ENCODE measurements around the gene KCTD15.
A peak's percentile ranks its signal among the peaks of the same experiment; 100 is the strongest.

KCTD15 gene, protein sequence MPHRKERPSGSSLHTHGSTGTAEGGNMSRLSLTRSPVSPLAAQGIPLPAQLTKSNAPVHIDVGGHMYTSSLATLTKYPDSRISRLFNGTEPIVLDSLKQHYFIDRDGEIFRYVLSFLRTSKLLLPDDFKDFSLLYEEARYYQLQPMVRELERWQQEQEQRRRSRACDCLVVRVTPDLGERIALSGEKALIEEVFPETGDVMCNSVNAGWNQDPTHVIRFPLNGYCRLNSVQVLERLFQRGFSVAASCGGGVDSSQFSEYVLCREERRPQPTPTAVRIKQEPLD

DNA sequence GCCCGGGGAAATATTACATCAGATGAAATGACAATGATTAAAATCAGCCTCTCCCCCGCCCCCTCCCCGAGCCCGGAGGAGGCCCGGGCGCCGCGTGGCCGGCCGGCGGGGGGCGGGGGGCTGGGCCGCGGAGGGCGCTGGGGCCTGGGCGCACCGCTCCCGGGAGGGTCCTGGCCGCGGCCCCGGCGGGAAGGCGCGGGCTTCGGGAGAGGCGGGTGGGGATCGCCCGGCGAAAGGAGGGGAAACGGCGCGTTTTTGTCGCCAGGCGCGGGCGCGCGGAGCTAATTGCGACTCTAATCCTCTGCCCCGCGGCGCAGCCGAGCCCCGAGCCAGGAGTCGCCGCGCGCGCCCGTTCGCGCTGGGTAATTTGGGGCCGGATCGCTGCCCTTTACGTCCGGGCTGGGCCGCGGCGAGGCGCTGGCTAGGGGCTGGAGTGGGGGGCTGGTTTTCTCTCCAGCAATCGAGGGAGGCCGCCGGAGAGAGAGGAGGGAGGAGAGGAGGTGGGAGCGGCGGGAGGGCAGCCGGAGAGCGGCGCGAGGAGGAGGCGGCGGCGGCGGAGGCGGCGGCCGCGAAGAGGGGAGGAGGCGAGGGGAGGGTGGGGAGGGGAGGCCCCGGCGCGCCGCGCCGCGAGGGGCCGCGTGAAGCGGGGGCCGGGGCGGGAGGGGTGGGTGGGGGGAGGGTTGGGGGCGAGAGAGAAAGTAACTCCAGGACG lies at the start of gene KCTD15:
Gene KCTD15 (plus strand): TSS at position 707 of the 712 bp plus-strand sequence. CDS start 3,585 bp downstream, outside the sequence.
- DNase-seq = peak; percentile 73

DNA sequence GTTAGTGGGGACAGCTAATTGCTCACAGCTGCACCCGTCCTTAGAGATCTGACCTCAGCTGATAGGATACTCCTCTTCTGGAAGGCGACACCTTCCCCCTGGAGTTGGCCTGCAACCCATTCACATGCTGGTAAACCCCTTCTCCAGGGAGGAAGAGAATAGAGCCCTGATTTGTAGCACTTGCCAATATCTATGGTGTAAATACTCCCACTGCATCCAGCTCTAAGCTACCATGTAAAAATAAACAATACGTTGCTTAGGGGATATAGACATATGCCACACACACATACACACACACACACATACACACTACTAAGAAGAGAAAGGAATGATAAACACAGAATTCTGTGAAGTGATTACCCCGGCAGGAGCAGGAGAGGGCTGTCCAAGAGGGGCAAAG lies 49.4 kb upstream of the KCTD15 start:
- DNase-seq = no peak

DNA sequence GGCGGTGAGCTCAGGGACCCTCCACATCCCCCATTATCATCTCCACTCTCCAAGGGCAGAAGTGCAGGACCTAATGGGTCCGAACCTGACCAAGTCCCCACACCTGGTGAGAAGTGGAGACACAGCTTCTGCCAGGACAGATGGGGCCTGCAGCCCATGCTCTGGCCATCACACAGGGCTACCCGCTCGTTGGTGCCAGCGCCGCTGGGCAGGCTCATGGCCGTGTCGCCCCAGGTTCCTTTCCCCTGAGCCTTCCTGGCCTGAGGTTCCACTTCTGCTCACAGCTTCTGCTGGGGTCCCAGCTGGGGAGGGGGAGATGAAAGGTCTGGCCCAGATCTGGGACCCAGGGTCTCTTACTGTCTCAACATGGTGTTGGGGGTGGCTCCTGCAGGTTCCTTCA lies 48.4 kb upstream of the KCTD15 start:
- DNase-seq = no peak

DNA sequence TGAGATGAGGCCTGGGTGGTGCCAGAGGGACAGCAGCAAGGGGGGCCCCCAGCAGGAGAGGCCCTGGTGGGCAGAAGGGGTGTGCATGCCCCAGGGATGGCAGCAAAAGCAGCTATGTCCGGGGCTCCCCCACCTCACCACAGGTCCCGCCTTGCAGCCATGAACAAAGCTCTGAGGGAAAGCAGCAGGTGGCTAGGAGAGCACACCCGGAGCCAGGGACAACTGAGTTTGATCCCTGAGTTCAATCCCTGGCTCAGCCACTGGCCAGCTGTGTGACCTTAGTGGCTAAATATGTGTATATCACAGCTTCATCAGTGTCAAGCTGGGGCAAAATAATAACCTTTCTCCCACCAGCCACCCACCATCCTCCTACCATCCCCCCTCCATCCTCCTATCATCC lies 47.7 kb upstream of the KCTD15 start:
- no peak for DNase-seq

DNA sequence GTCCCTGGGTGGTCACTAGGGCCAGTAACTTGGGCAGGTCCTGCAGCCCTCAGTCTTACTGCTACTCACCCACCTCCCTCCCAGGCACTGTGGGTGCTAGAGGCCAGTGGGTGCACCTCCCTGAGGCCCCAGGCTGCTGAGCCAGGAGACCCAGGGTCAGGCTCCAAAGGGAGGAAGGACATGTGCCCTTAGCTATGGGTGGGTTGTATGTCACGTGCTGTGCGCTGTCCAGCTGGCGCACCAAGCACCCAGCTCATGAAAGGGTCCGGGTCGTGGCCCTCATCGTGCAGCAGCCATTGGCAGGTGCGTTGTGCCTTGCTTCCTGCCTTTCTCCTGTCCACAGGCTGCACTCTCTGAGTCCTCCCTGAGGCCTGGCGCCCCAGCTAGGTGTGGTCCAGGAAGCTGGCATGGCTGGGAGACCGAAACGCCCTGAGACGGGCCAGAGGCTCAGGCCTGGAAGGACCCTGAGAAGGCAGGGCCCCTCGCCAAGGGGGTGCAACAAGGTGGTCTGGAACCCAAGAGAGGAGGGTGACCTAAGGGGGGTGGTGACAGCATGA lies 47.0 kb upstream of the KCTD15 start:
- DNase-seq = no peak

DNA sequence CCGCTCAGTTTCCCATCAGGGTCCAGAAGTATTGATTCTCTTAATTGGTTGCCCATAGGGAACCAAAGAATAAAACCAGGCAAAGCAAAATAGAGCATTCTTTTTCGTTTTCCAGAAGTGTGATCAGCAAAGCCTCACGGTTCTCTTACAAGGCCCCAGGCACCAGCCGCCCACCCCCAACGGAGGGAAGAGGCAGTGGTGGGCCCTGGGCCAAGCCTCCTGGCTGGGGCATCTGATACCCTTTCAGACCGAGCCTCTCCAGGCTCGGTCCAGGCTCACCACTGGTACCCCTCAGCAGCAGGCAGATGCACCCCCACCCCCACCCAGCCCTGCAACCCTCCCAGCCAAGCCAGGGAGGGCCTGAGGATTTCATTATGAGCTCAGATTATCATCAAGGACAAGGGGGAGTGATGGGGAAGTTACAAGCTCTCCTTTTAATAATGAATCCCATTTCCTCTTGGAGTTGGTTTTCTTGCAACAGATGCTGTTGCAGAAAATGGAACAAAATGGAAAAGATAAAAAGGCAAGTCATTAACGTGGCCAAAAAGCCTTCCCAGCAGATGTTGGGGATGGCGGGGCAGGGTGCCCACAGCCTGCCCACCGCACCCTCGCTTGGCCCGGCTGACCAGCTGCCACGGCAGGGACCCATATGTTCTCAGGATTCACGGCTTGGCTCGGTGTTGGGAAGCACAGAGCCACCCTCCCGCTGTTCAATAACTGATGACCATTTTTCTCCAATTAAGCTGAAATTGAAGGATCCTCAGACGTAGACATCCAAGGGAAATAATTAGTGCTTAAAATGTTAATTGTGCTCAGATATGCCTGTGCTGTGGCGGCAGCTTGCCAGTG lies 45.9 kb upstream of the KCTD15 start:
- no peak for DNase-seq

DNA sequence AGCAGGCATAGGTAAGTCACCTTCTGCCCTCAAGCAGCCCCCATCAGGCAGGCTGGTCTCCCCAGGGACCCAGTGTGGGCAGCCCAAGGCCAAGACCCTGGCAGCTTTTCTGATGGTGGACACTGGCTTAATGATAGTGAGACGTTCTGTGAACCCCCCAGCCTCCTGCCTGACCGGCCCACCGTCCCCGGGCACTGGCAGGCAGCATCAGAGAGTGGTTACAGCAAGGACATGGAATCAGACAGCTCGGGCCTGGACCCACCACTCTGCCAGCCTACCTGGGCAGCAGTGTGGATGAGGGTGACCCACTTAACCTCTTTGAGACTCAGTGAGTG lies 45.3 kb upstream of the KCTD15 start:
- DNase-seq = no peak

DNA sequence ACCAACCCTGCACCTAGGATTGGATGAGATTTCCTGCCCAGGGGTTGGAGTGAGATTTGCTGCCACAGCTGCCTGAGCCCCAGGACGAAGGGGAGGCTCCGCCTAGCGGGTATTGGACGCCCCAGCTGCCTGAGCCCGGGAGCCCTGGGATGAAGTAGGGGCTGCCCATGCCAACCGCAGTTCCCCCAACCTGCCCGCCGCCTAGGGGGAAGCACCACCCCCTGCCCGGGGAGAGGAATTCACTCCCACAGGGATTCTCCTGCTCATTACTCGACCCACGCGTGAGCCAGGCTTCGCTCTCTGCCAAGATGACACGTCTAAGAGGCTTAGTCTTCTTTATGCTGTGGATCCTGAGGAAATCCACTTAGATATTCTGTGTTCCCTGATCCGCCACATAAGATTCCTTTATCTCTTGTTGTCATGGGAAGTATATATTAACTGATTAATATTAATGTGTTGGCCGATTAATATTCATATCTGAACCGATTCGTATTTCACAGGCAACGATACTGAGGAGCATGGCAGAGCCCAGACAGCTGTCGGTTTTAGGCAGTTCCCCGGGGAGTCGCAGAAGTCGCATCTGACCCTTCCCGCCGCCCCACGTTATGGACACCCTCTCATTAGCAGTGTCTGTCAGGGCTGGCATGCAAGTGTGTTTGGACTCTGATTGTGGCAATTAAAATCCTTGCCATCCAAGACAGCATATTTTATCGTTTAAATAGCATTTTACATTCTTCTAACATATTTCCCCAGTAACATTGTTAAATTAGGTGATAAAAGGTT lies 44.5 kb upstream of the KCTD15 start:
- no peak for DNase-seq

DNA sequence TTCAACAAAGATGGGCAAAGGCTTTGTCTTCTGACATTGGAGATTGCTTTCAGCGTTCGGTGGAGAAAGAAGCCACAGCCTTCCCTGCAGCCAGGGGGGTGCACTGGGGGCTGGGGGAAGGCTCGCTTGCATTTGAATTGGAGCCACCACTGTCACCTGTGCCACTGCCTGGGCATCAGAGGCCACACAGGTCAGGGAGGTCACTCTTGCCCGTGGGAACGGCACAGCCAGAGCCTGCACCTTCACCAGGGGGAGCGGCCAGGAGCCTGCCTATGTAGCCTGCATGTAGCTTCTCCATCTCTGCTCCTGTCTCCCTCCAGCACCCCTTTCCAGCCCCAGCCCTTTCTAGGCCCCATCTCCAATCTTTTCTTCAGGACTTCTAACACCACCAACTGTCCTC lies 43.7 kb upstream of the KCTD15 start:
- no peak for DNase-seq

DNA sequence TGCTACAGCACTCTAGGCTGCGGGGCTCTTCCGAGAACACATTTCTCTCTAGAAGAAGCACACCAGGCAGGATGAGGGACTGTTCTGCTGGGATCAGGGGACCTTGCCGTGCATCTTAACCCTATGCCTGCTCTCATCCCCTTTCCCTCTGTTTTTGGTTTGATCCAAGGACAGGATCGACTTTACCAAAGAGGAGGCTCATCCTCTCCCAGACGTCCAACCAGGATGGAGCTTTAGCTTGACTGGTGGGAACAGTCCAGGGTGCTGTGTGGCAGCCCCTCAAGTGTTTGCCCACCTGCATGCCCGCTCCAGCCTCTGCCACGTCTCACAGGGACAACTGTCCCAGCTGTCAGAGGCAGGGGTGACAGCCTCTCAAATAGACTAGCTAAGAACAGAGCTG lies 42.3 kb upstream of the KCTD15 start:
- DNase-seq = no peak

DNA sequence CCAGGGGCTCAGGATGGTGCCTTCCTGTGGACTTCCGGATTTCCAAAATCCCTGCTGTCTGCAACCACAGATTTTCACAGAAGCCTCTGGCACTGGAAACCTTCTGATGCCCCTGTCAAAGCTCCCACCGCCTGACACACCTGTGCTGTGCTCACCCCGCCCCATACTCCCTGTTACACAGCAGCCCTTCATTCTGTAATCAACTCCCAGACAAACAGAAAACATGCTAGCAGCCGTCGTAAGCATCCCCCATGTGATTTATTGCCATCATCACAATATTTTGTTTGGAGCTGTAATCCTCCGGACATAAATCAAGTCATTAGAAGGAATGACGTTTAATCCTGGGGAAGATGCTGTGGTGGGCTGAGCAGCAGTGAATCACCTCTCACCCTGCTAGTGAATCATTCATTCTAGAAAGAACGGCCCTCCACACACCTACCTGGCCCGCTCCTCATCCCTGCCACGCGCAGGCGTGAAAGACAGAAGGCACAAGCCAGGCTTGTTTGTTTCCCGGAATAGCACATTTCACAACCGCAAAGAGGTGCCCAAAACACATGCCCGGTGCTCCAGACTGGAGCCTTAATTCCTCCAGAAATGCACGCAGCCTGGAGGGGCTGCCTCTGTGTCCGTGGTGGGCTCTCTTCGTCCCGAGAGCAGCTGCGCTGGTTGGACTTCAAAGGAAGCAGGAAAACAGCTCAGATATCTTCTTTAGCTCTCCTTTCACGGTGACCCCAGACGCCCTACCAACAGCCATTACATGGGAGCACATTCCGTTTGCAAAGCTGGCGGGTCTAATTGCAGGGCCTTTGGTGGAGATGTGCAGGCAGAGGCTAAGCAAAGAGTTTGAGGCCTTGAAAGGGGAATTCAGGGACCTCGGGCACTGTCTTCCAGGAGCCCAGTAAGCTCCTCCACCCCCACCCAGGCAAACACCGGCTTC lies 41.3 kb upstream of the KCTD15 start:
- DNase-seq = no peak

DNA sequence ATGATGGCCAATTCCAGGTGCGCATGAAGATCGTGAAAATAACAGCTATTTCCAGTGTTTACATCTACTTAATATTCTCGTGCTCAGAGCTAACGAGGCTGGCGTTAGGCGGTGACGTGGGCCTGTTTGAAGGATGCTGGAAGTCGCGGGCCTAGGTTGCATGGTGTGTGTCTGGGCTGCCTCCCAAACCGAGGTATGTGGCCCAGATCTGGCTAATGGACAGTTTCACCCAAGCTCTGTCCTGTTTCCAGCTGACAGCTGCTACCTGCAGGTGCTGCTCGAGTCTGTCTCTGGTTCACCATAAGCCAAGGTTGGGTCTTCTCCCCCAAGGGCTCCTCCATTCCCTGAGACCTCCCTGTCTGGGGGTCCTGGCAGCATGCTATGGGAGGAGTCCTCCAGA lies 40.5 kb upstream of the KCTD15 start:
- no peak for DNase-seq

DNA sequence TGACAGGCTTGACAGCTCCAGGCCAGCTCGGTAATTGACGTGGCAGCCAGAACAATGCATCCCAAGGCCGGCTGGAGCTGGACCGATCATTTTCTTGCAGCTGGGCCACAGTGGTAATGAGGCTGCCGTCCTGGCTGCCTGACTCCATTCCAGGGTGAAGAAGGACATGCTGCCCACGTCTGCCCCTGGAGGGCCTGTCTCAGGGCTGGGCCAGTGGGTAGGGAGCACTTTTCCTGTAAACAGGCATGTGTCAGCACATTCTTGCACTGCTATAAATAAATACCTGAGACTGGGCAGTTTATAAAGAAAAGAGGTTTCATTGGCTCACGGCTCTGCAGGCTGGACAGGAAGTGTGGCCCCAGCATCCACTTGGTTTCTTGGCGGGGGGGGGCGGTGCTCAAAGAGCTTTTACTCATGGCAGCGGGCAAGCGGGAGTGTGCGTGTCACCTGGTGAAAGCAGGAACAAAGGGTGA lies 38.1 kb upstream of the KCTD15 start:
- DNase-seq = no peak

DNA sequence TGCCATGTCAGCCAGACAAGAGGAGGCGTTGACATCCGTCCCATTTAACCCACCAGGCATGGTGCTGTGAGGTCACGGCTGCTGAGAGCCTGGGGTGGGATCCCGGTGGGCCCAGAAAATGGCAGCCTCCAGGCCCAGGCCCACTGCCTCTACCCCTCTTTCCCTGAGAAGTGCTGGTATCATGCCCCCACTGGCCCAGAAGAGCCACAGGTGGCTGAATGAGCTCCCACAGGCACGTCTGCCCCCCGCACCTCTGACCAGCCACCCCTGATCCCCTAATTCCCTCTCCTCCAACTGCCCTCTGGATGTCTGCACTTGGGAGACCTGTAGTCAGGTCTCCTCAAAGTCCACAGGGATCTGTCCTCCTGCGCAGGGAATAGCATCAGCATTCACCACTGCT lies 37.3 kb upstream of the KCTD15 start:
- no peak for DNase-seq

DNA sequence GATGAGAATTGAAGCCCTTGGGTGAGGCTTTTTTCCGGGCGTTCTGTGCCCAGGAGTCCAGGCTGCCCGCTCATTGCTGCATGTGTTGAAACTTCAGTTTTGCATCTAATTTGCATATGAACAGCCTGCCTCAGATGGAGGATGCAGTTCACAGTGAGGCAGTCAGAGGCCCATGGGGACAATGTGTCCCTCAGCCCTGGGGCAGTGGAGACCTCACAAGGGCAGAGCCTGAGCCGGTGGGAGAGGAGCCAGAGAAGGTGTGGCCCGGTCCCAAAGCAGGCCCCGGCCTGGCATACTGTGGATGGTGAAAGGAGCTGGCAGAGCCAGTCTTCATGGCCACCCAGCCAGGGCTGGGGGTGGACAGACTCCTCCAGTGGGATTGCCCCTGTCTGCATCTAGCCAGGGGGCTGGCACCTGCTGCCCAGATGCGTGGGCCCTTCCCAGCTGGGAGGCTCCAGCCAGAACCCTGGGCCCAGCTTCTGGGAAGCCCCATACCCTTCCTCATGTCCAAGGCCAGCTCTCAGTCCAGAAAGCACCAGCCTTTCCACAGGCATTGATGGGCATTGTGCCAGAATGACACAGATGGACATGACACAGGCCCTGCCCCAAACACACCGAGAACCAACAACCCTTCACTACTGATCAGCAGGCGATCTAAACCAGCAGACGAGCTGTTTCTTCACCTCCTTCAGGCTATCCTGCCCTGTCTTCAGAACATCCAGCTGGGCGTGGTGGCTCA lies 32.9 kb upstream of the KCTD15 start:
- DNase-seq = no peak

DNA sequence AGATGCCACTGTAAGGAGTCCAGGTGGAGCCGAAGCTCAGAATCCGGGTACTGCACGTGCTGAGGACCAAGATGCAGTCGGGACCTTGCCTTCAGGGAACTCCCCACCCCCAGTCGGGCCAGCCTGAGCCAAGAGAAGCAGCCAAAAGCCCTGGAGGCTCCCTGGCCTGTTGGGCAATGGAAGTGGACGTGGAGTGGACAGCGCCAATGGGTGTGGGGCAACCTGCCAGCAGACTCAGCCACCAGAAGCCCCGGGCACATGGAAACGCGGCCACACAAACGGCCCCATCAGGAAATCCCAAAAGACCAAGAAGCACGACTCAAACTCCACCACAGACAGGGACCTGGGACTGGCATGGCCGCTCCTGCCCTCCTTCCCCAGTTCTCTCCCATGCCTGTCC lies 30.0 kb upstream of the KCTD15 start:
- no peak for DNase-seq

DNA sequence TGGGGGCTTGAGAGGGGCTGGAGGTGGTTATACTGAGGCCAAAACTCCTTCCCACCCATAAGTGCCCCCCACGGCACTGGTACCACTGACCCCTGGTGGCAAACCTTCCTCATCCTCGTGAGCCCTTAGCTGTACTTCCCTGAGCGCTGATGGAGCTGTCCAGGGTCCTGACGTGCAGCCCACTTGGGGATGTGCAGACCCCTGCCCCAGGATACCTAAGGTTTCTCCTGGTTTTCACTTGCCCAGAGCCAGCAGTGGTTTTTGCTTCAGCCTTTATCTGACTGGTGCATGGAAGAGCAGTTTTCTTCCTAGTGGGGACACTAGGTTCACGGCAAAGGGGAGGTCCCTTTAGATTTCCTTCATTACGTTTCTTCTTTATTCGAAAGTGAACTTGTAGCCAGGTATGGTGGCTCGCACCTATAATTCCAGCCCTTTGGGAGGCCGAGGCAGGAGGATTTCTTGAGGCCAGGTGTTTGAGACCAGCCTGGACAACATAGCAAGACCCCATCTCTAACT lies 28.7 kb upstream of the KCTD15 start:
- DNase-seq = peak; percentile 89

DNA sequence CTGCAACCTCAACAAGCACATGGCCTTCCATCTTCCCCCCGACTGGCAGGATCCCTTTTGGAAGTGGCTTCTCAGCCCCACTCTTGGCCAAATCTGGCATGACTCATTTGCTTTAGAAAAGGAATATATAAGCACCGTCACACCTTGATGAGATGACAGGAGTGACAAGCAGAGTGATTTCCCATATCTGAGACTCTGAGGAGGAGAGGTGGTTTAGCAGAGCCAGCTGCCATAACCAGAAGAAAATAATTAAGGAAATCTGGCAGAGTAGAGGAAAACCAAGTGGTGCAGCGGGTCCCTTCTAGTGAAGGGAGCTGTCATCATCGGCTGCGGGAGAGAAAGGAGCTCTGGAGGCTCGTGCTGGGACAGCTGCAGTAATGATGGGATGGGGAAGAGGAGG lies 27.5 kb upstream of the KCTD15 start:
- no peak for DNase-seq

DNA sequence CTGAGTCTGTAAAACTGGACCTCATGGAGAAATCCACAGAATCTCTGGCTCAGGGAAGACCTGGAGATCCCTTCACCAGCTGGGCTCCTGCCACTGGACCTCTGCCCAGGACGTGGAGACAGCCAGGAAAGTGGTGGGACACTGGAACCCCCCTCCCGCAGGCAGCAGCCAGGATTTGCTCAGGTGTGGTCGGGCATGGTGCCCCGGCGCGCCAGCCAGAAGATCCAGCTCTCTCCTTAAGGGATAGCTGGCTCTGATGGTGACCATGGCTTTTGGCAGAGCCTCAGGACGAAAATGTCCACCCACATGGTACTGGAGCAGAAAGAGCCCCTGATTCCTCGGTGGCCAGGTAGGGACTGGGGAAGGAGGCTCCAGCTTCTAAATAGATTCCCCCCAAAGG lies 26.6 kb upstream of the KCTD15 start:
- no peak for DNase-seq

DNA sequence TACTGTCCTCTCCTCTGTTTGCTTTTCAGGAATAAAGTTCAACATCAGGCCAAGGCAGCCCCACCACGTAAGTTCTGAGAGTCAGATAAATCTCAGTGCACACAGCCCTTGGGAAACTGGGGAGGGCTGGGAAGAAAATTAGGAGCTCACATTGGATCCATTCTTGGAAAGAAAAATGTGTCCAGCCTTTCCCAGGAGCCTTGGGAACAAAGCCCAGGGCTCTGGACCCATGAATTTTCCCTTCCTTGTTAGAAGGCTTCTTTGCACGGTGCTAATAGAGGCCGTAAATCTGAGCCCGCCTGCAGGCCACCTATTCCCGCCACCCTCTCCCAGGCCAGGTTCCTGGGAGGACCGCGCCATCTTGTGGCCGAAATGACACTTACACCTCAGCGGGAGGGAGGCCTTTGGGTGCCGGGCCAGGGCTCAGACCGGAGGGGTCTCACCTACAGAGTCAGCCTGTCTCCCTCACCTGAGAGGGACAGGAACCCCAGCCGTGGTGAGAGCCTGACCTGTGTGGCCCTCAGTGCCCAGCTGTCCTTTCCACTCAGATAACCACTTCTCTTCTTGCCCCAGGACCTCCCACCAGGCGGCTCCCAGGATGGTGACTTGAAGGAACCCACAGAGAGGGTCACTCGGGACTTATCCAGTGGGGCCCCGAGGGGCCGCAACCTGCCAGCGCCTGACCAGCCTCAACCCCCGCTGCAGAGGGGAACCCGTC lies 25.1 kb upstream of the KCTD15 start:
- peak; percentile 84 for DNase-seq

All from islet precursor cell (in vitro differentiated cells).